Large intestine (tissue), 3 donors: Measurements from ENCODE around the gene TDRD9. TPM values are rescaled to one million over a fixed set of nuclear protein-coding genes. Genes with fewer than 3 reads are reported as not detected.

Experiments
- DNase-seq, 2 donors: peaks; one replicate each; pipeline versions ENCODE4 v3.0.0 to v3.0.0-alpha.2; 2013
- H3K27ac ChIP-seq: one replicate; pipeline ENCODE4 v1.5.1; 2013; ENCODE audit warnings: low read length
- H3K27me3 ChIP-seq: 2 replicates; pipeline ENCODE4 v1.6.1; 2013; ENCODE audit warnings: low read length; ENCODE audit not compliant: control insufficient read depth, insufficient read depth
- H3K36me3 ChIP-seq: 2 replicates; pipeline ENCODE4 v1.6.1; 2013; ENCODE audit warnings: low read length; ENCODE audit not compliant: control insufficient read depth, insufficient read depth
- H3K4me1 ChIP-seq: one replicate; pipeline ENCODE4 v1.6.1; 2013; ENCODE audit warnings: low read length; ENCODE audit not compliant: control insufficient read depth, insufficient read depth
- H3K4me3 ChIP-seq: one replicate; pipeline ENCODE4 v1.5.1; 2013; ENCODE audit warnings: low read length
- H3K9me3 ChIP-seq: one replicate; pipeline ENCODE4 v1.6.1; 2013; ENCODE audit warnings: mild to moderate bottlenecking, low read depth, low read length, moderate library complexity; ENCODE audit not compliant: control insufficient read depth
- WGBS: methylation state at CpG from one replicate; pipeline ENCODE4 v1.1.5; 2013; ENCODE audit warnings: low lambda C conversion rate; ENCODE audit not compliant: insufficient coverage; 5-methylcytosine and 5-hydroxymethylcytosine counted together
- polyA plus RNA-seq: library from polyadenylated mRNA; unstranded; fragments of 120-200 nt; gene quantifications from one replicate; pipeline ENCODE4 v1.2.1, GENCODE V29; 2013

Gene TDRD9
- polyA plus RNA-seq, 1 donor = 0.46 TPM

- H3K36me3 ChIP-seq = no peaks in the 10 kb centered on the region
- no peak overlapping the region for H3K27ac ChIP-seq
- no peaks in the 10 kb centered on the region for H3K27me3 ChIP-seq
- no peak overlapping the region for H3K4me3 ChIP-seq
- no peaks in the 10 kb centered on the region for H3K9me3 ChIP-seq
- no peak for DNase-seq
- H3K4me1 ChIP-seq = peaks cover 7% of the 10 kb centered on the region
- no CpG with 5 or more reads among the region's 25 CpGs for WGBS
Measured at GRCh38 chr14:104098272-104099095, 170.2 kb downstream of the TDRD9 start.

- no peaks in the 10 kb centered on the region for H3K9me3 ChIP-seq
- no peak for DNase-seq
- H3K4me3 ChIP-seq = no peak overlapping the region
- peaks cover 7% of the 10 kb centered on the region for H3K4me1 ChIP-seq
- no CpG with 5 or more reads among the region's 26 CpGs for WGBS
- no peak overlapping the region for H3K27ac ChIP-seq
- no peaks in the 10 kb centered on the region for H3K36me3 ChIP-seq
- H3K27me3 ChIP-seq = no peaks in the 10 kb centered on the region
Measured at GRCh38 chr14:104099096-104100041, 171.1 kb downstream of the TDRD9 start.

- no peaks in the 10 kb centered on the region for H3K36me3 ChIP-seq
- peaks cover 7% of the 10 kb centered on the region for H3K4me1 ChIP-seq
- no CpG with 5 or more reads among the region's 23 CpGs for WGBS
- no peaks in the 10 kb centered on the region for H3K9me3 ChIP-seq
- no peak for DNase-seq
- no peaks in the 10 kb centered on the region for H3K27me3 ChIP-seq
- no peak overlapping the region for H3K4me3 ChIP-seq
- no peak overlapping the region for H3K27ac ChIP-seq
Measured at GRCh38 chr14:104100171-104101085, 172.2 kb downstream of the TDRD9 start.

GRCh38 chr14:104101086-104101621 lies 172.9 kb downstream of the TDRD9 start:
- Histone ChIP-seq H3K4me1 (peaks cover 7% of the 10 kb centered on the region), H3K36me3 (no peaks in the 10 kb centered on the region), H3K9me3 (no peaks in the 10 kb centered on the region), H3K27ac (no peak overlapping the region), H3K27me3 (no peaks in the 10 kb centered on the region), H3K4me3 (no peak overlapping the region)
- DNase-seq = no peak
- no CpG with 5 or more reads among the region's 16 CpGs for WGBS

GRCh38 chr14:104101651-104102281 lies 173.5 kb downstream of the TDRD9 start:
- no peak for DNase-seq
- Histone ChIP-seq H3K9me3 (no peaks in the 10 kb centered on the region), H3K36me3 (no peaks in the 10 kb centered on the region), H3K27me3 (no peaks in the 10 kb centered on the region), H3K4me3 (no peak overlapping the region), H3K27ac (no peak overlapping the region), H3K4me1 (peaks cover 7% of the 10 kb centered on the region)
- WGBS = no CpG with 5 or more reads among the region's 16 CpGs

Other genes with a start within 250 kb of the TDRD9 start
- gene XRCC3, start 213.0 kb upstream of the TDRD9 start, polyA plus RNA-seq = 14.7 TPM
- gene ZFYVE21, start 212.6 kb upstream of the TDRD9 start, polyA plus RNA-seq = 60.5 TPM
- 29.7 TPM for gene PPP1R13B, start 80.9 kb upstream of the TDRD9 start, polyA plus RNA-seq
- gene RD3L, start 14.1 kb downstream of the TDRD9 start, polyA plus RNA-seq = not detected
- gene ASPG, start 157.2 kb downstream of the TDRD9 start, polyA plus RNA-seq = 11.7 TPM
- 8.8 TPM for gene KIF26A, start 210.1 kb downstream of the TDRD9 start, polyA plus RNA-seq